PC-9 (cell line): ENCODE measurements around the gene OXTR. TPM values are rescaled to one million over a fixed set of nuclear protein-coding genes. Genes with fewer than 3 reads are reported as not detected.

Source experiments
- BruUV-seq: library from RNA; stranded (reverse); fragments of 400-500 nt; replicated peaks from 2 replicates; lab custom pipeline; 2021; lab: Mats Ljungman, UMichigan
- CTCF ChIA-PET: fragments of 300-600 bp; sonication (Branson Sonifier 250); formaldehyde crosslinking; loops from one replicate; lab custom pipeline; 2022; ENCODE audit warnings: antibody characterized with exemption; lab: Charles Lee
- POLR2A ChIA-PET: fragments of 300-600 bp; sonication (Branson Sonifier 250); formaldehyde crosslinking; loops from one replicate; lab custom pipeline; 2022; ENCODE audit warnings: antibody characterized with exemption; ENCODE audit not compliant: unreplicated experiment; lab: Charles Lee
- DNase-seq, 2 experiments: peaks; one replicate each; pipeline versions ENCODE4 v3.0.0 to v3.0.0-alpha.2; 2015 to 2022; ENCODE audit warnings: mixed read lengths in 1 of 2
- H2AFZ ChIP-seq: fragments of 200-600 bp; sonication (generic); 2 replicates; pipeline ENCODE4 v1.8.1; 2017; ENCODE audit warnings: antibody characterized with exemption
- H3F3A ChIP-seq: fragments of 200-600 bp; sonication (generic); 2 replicates; pipeline ENCODE4 v1.8.1; 2017; ENCODE audit warnings: antibody characterized with exemption, mild to moderate bottlenecking, low read depth; ENCODE audit not compliant: insufficient read depth
- H3K27ac ChIP-seq: fragments of 200-600 bp; sonication (generic); 2 replicates; pipeline ENCODE4 v1.6.1; 2016; ENCODE audit warnings: mixed run types
- H3K27me3 ChIP-seq: fragments of 200-600 bp; sonication (generic); 2 replicates; pipeline ENCODE4 v1.6.1; 2016; ENCODE audit warnings: low read depth, mixed run types; ENCODE audit not compliant: insufficient read depth
- H3K36me3 ChIP-seq: fragments of 200-600 bp; sonication (generic); 2 replicates; pipeline ENCODE4 v1.6.1; 2016; ENCODE audit warnings: low read depth, mixed run types
- H3K4me1 ChIP-seq: fragments of 200-600 bp; sonication (generic); replicated peaks from 2 replicates; pipeline ENCODE4 v1.6.1; 2016; ENCODE audit warnings: mixed run types; ENCODE audit not compliant: insufficient read depth
- H3K4me2 ChIP-seq: fragments of 200-600 bp; sonication (generic); 2 replicates; pipeline ENCODE4 v1.6.1; 2017; ENCODE audit warnings: mixed run types
- H3K4me3 ChIP-seq: fragments of 200-600 bp; sonication (generic); 2 replicates; pipeline ENCODE4 v1.6.1; 2016; ENCODE audit warnings: mixed run types
- H3K79me2 ChIP-seq: fragments of 200-600 bp; sonication (generic); 2 replicates; pipeline ENCODE4 v1.6.1; 2017; ENCODE audit warnings: low read depth, mixed run types
- H3K9me2 ChIP-seq: fragments of 200-600 bp; sonication (generic); 2 replicates; pipeline ENCODE4 v1.8.1; 2017; ENCODE audit warnings: mild to moderate bottlenecking; ENCODE audit not compliant: insufficient read depth
- H3K9me3 ChIP-seq: fragments of 200-600 bp; sonication (generic); 2 replicates; pipeline ENCODE4 v1.8.1; 2016; ENCODE audit warnings: low read depth; ENCODE audit not compliant: insufficient read depth
- H4K20me1 ChIP-seq: fragments of 200-600 bp; sonication (generic); 2 replicates; pipeline ENCODE4 v1.8.1; 2017; ENCODE audit not compliant: insufficient read depth
- EZH2 ChIP-seq: fragments of 200-600 bp; sonication (generic); IDR thresholded peaks from 2 replicates; pipeline ENCODE4 v1.8.0; 2017; ENCODE audit warnings: antibody characterized with exemption, low read depth
- intact Hi-C: fragments of 100-400 bp; cut with micrococcal nuclease; formaldehyde crosslinking; loops from one replicate; pipeline ENCODE4 v1.10.0; 2022; ENCODE audit not compliant: unreplicated experiment
- total RNA-seq: library from RNA; stranded (reverse); gene quantifications from 2 replicates; pipeline ENCODE4 v1.2.3, GENCODE V29; 2021
- TF ChIP-seq, protein P1 (sequence below): fragments of 200-600 bp; sonication (generic); conservative IDR thresholded peaks from 2 replicates; pipeline ENCODE4 v1.6.1; 2017; ENCODE audit warnings: mixed run types, antibody characterized with exemption, mild to moderate bottlenecking, moderate library complexity

Gene OXTR
- total RNA-seq, 1 experiment from 2014 or later, result 3.4 TPM

DNA sequence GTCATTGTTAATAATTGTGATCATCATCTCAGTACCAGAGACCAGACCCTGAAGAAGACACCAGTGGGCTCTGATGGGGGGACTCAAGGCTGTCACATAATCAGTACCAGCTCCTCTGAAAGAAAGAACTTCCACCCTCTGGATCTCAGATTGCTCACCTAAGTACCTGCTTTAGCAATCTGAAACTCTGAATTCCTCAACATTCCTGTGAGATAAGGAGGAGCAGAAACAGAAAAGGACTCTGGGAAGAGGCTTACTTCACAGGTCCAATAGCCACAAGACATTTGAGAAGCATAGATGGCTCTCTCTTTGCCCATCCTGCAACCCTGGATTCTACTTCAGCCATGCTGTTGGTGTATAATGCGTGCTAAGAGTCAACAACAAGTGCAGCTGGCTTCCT, 44.0 kb upstream of the OXTR start:
- intact Hi-C loops, result no loop called here
- Histone ChIP-seq H3K4me2 (no peak overlapping the region), H3K36me3 (no peaks in the 10 kb centered on the region), H3K4me3 (no peak overlapping the region), H4K20me1 (no peaks in the 10 kb centered on the region), H2AFZ (no peak overlapping the region), H3K4me1 (no peaks in the 10 kb centered on the region), H3K79me2 (no peaks in the 10 kb centered on the region), H3K9me3 (no peaks in the 10 kb centered on the region; the same call in 1 of the 2 replicates), H3F3A (no peaks in the 10 kb centered on the region), H3K27ac (no peak overlapping the region), H3K9me2 (no peaks in the 10 kb centered on the region), H3K27me3 (no peaks in the 10 kb centered on the region)
- CTCF ChIA-PET, result no interaction called here
- TF ChIP-seq, protein P1, sequence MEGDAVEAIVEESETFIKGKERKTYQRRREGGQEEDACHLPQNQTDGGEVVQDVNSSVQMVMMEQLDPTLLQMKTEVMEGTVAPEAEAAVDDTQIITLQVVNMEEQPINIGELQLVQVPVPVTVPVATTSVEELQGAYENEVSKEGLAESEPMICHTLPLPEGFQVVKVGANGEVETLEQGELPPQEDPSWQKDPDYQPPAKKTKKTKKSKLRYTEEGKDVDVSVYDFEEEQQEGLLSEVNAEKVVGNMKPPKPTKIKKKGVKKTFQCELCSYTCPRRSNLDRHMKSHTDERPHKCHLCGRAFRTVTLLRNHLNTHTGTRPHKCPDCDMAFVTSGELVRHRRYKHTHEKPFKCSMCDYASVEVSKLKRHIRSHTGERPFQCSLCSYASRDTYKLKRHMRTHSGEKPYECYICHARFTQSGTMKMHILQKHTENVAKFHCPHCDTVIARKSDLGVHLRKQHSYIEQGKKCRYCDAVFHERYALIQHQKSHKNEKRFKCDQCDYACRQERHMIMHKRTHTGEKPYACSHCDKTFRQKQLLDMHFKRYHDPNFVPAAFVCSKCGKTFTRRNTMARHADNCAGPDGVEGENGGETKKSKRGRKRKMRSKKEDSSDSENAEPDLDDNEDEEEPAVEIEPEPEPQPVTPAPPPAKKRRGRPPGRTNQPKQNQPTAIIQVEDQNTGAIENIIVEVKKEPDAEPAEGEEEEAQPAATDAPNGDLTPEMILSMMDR, result no peak
- TF ChIP-seq EZH2, result no peak
- DNase-seq, result no peak
- no TSS peak for BruUV-seq
- POLR2A ChIA-PET, result no interaction called here

DNA sequence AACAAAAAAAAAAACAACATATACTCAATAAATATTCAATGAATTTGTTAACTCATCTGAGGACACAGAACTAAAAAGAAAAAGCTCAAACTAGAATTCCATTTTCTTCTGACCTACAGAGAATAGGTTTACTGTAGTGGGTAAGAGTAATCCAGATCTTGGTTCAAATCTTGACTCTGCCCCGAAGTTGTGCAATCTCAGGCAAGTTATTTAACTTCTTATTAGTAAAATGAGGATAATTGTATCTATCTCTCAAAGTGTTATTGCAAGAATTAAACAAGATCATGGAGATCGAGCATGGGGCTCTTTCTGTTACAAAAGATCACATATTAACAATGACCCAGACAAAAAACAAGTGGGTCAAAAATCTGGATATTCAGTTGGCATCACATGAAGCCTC, 41.1 kb upstream of the OXTR start:
- H3K27me3 ChIP-seq, result no peaks in the 10 kb centered on the region
- H3K4me1 ChIP-seq, result no peaks in the 10 kb centered on the region
- no peak overlapping the region for H3K4me2 ChIP-seq
- H3K79me2 ChIP-seq, result no peaks in the 10 kb centered on the region
- H3K9me3 ChIP-seq, result no peaks in the 10 kb centered on the region
- H3F3A ChIP-seq, result no peaks in the 10 kb centered on the region
- BruUV-seq, result no TSS peak
- H2AFZ ChIP-seq, result no peak overlapping the region
- no peaks in the 10 kb centered on the region for H3K36me3 ChIP-seq
- CTCF ChIA-PET, result no interaction called here
- intact Hi-C loops, result no loop called here
- no peak overlapping the region for H3K27ac ChIP-seq
- POLR2A ChIA-PET, result no interaction called here
- H4K20me1 ChIP-seq, result no peaks in the 10 kb centered on the region
- TF ChIP-seq EZH2, result no peak
- TF ChIP-seq, protein P1, result no peak
- no peaks in the 10 kb centered on the region for H3K9me2 ChIP-seq
- H3K4me3 ChIP-seq, result no peak overlapping the region
- DNase-seq, result no peak

DNA sequence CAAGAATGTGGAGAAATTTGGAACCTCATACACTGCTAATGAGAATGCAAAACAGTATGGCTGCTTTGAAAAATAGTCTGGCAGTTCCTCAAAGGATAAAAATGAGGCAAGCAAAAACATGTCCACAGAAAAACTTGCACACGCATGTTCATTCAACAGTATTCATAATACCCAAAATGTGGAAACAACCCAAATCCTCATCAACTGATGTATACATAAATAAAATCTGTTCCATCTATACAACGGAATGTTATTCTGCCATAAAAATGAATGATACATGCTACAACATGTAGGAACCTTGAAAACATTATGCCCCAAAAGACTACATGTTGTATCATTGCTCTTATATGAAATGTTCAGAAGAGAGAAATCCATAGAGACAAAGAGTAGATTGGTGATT, 36.4 kb upstream of the OXTR start:
- DNase-seq, result no peak
- intact Hi-C loops, result no loop called here
- H3K4me2 ChIP-seq, result no peak overlapping the region

More for the DNA sequence above, 36.4 kb upstream of the OXTR start:
- BruUV-seq, result no TSS peak
- Histone ChIP-seq H3K27me3 (no peaks in the 10 kb centered on the region), H3K27ac (no peak overlapping the region), H3K4me1 (no peaks in the 10 kb centered on the region), H3K79me2 (no peaks in the 10 kb centered on the region), H3K36me3 (no peaks in the 10 kb centered on the region), H3K9me3 (no peaks in the 10 kb centered on the region), H4K20me1 (no peaks in the 10 kb centered on the region), H3K9me2 (no peaks in the 10 kb centered on the region), H2AFZ (no peak overlapping the region), H3K4me3 (no peak overlapping the region), H3F3A (no peaks in the 10 kb centered on the region)
- no peak for TF ChIP-seq EZH2
- TF ChIP-seq, protein P1, result no peak
- POLR2A ChIA-PET, result no interaction called here
- CTCF ChIA-PET, result no interaction called here
